Omental fat pad (tissue), 4 donors: Measurements from ENCODE around the gene CDKN2A. TPM values are rescaled to one million over a fixed set of nuclear protein-coding genes. Genes with fewer than 3 reads are reported as not detected.

Experiments used
- ATAC-seq: fragments of 150-250 bp; one replicate; pipeline ENCODE4 v1.9.1; 2016; ENCODE audit warnings: mild to moderate bottlenecking, moderate library complexity; ENCODE audit not compliant: low FRiP score
- DNase-seq: peaks from one replicate; pipeline ENCODE4 v3.0.0-alpha.2; 2019; ENCODE audit warnings: low spot score
- total RNA-seq, 4 donors: library from RNA; depleted of rRNA; stranded (reverse); fragments of >200 nt; gene quantifications; one replicate each; pipeline ENCODE4 v1.1.0, GENCODE V29; 2016
- TF ChIP-seq, protein P1 (sequence below), 3 donors: fragments of 450-650 bp; IDR thresholded peaks; one replicate each; pipeline ENCODE4 v1.5.1; 2016 to 2017; ENCODE audit warnings: antibody characterized with exemption in 3 of 3, mild to moderate bottlenecking in 3 of 3, moderate library complexity in 2 of 3

CDKN2A gene
- total RNA-seq, 4 donors from 2014 or later: 0.72 to 3.0 (median 1.8) TPM

DNA sequence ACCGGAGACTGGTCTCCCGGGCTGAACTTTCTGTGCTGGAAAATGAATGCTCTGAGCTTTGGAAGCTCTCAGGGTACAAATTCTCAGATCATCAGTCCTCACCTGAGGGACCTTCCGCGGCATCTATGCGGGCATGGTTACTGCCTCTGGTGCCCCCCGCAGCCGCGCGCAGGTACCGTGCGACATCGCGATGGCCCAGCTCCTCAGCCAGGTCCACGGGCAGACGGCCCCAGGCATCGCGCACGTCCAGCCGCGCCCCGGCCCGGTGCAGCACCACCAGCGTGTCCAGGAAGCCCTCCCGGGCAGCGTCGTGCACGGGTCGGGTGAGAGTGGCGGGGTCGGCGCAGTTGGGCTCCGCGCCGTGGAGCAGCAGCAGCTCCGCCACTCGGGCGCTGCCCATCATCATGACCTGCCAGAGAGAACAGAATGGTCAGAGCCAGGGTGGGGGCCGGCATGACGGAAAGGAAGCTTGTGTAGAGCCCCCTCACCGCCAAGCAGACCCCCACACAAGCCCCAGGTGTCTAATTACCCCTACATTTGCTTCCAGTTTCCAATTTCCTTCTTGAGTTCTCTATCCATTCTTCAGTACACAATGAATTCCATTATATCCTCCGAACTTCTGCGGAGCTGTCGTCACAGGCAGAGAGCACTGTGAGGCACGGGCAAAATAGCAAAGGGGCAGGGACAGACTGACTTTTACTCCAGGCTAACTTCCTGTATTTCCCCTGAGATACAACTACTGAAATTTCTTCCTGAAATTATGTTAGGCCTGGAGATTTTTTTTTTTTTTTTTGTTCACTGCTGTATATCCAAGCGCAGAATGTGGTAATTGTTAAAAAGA is 23.2 kb downstream of the CDKN2A start:
- ATAC-seq: no peak
- TF ChIP-seq, protein P1, sequence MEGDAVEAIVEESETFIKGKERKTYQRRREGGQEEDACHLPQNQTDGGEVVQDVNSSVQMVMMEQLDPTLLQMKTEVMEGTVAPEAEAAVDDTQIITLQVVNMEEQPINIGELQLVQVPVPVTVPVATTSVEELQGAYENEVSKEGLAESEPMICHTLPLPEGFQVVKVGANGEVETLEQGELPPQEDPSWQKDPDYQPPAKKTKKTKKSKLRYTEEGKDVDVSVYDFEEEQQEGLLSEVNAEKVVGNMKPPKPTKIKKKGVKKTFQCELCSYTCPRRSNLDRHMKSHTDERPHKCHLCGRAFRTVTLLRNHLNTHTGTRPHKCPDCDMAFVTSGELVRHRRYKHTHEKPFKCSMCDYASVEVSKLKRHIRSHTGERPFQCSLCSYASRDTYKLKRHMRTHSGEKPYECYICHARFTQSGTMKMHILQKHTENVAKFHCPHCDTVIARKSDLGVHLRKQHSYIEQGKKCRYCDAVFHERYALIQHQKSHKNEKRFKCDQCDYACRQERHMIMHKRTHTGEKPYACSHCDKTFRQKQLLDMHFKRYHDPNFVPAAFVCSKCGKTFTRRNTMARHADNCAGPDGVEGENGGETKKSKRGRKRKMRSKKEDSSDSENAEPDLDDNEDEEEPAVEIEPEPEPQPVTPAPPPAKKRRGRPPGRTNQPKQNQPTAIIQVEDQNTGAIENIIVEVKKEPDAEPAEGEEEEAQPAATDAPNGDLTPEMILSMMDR (IDR thresholded peaks at IDR 0.05): no peak
- DNase-seq: no peak

DNA sequence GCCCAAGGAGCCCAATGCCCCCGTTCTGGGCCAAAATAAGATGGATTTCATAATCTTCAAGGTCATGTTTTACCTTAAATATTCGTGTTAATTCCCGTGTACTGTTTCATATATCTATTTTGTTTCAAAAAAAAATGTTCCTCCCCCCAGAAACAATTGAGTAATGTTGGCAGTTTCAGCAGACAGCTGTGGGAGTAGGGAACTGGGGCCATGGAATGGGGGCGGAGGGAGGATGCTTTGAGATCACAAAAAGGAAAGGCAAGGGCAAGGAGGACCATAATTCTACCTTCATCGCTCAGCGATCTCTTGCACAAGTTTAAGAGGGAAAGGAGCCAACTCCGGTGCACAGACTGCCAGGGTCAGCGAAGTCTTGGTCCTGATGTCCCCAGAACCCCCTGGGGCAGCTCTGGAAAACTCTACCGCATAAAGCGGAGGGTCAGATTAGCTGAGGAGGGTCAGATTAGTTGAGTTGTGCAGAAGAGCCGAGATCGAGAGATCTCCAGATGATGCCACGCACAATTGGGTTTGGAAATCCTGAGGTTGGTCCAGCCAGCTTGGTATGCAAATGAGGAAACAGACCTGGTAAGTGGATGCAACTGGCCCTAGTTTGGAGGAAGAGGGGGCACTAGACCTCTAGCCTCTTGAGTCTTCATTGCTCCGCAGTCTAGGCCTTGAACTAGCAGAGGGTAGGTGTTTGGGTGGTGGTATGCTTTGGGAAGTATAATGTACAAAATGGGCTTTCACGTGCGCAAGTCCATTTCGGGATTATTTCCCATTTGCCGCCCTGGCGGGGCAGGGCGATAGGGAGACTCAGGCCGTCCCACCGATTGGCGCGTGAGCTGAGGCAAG is 24.0 kb downstream of the CDKN2A start:
- TF ChIP-seq, protein P1 (IDR thresholded peaks at IDR 0.05): no peak
- no peak for DNase-seq
- ATAC-seq: no peak

DNA sequence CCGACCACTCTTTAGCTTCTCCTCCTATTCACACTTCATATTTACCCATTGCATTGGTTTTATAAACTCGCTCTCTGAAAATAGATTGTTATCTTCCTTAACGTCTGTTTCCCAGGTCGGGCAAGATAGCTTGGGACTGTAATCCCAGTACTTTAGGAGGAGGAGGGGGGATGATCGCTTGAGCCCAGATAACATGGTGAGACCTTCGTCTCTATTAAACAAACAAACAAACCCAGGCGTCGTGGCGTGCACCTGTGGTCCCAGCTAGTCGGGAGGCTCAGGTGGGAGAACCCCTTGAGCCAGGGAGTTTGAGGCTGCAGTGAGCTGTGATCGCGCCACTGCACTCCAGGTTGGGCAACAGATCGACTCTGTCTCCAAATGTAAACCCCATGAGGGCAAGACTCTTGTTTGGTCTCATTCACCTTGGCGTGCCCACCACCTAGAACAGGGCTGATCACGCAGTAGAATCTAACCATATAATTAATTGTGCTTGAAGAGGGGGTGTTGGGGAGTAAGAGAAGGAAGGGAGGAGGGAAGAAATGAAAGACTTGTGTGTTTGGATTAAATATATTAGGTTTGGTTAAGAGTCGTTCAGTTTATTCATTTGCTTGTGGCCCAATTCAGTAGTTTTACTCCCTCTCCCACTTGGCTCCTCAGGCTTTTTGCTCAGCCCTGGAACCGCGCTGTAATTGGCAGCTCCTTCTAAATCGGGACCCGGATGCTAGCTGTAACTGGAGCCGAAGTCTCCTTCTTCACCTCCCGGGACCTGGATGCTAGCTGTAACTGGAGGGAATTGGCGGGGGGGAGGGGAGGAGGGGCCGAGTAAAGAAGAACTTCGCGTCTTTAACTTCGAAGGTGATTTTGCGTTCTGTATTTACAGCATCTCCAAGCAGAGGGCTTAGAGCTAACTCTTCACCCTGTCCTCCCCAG is 24.9 kb downstream of the CDKN2A start:
- ATAC-seq (no peak), DNase-seq (no peak)
- TF ChIP-seq, protein P1 (IDR thresholded peaks at IDR 0.05): no peak

DNA sequence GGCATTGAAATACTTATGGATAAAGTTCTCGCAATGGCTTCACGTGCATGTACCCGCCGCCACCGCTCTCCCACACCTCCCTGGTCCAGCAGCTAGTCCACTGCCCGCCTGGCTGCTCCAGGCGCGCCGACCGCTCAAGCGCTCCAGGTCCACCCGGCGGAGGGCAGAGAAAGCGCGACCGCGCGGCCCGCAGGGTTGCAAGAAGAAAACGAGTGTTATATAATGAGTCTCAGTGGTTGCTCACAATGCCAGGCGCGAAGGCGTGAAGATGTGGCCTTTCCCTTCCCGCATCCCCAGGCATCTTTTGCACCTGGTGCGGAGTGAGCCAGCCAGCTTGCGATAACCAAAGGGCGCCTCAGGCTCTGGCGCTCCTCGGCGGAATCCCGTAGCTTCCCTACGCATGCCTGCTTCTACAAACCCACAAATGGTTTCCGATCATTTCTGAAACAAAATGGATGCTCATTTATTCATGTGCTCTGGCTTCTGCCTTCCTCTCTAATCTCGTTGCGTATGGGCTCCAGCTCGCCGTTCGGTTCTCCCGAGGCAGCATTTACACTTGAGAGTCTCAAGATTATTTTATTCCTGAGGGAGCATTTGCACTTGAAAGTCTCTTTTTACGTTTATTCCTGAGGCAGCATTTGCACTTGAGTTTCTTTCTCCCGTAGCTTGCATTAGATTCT is 25.7 kb downstream of the CDKN2A start:
- ATAC-seq: no peak
- TF ChIP-seq, protein P1 (IDR thresholded peaks at IDR 0.05): no peak
- no peak for DNase-seq

DNA sequence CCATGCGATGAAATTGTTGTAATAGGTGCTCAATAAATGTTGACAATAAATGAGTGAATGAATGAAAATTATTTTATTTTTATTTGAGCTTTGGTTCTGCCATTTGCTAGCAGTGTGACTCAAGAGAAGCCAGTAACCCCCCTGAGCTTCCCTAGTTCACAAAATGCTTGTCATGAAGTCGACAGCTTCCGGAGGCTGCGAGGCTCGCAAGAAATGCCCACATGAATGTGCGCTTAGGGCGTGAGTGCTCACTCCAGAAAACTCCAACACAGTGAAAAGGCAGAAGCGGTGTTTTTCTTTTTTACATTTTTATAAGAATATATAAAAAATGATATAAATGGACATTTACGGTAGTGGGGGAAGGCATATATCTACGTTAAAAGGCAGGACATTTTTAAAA is 26.5 kb downstream of the CDKN2A start:
- ATAC-seq (no peak), DNase-seq (no peak)
- TF ChIP-seq, protein P1 (IDR thresholded peaks at IDR 0.05): no peak

DNA sequence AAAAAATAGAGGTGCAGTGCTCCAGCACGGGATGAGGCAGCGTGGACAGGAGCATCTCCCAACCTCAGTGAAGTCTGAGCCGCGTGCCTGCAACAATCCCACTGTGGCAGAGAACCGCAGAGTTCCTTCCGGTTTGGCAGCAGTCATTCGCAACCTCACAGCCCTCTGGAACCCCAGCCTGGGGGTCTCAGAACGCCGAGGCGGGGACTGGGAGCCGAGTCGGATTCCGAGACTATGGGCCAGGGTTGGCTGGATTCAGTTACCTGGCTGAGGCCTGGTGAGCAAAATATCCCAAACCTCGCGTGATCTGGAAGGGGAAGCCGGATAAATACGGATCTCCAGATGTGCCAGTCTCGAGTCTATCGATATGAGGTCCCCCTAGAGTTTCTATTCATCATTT is 27.0 kb downstream of the CDKN2A start:
- ATAC-seq (no peak), DNase-seq (no peak)
- TF ChIP-seq, protein P1 (IDR thresholded peaks at IDR 0.05): no peak
